GM19240 (cell line): ENCODE results near the gene POU2F2.

ENCODE experiments used
- DNase-seq: peaks from one replicate; pipeline ENCODE4 v3.0.0; 2011; ENCODE audit warnings: low spot score; ENCODE audit not compliant: insufficient read length

The POU2F2 gene

GRCh38 chr19:42125536-42125935 lies 6.7 kb downstream of the POU2F2 start:
- no peak for DNase-seq

- DNase-seq = no peak
These were observed 7.8 kb downstream of the POU2F2 start for GRCh38 chr19:42124386-42124901.

- no peak for DNase-seq
These were observed 8.5 kb downstream of the POU2F2 start for GRCh38 chr19:42123765-42124164.

GRCh38 chr19:42122691-42123607 lies 9.3 kb downstream of the POU2F2 start:
- DNase-seq = no peak

- DNase-seq = peak; percentile 60
These were observed 10.6 kb downstream of the POU2F2 start for GRCh38 chr19:42121656-42122069.

- no peak for DNase-seq
These were observed 11.1 kb downstream of the POU2F2 start for GRCh38 chr19:42121036-42121621.

- no peak for DNase-seq
These were observed 11.8 kb downstream of the POU2F2 start for GRCh38 chr19:42120276-42120980.

- no peak for DNase-seq
These were observed 15.2 kb downstream of the POU2F2 start for GRCh38 chr19:42117076-42117475.

- DNase-seq = no peak
These were observed 15.8 kb downstream of the POU2F2 start for GRCh38 chr19:42116308-42117075.

GRCh38 chr19:42115705-42116104 lies 16.5 kb downstream of the POU2F2 start:
- DNase-seq = no peak

- no peak for DNase-seq
These were observed 17.0 kb downstream of the POU2F2 start for GRCh38 chr19:42115219-42115618.

- DNase-seq = peak; percentile 87
These were observed 17.8 kb downstream of the POU2F2 start for GRCh38 chr19:42114412-42114811.

- no peak for DNase-seq
These were observed 18.5 kb downstream of the POU2F2 start for GRCh38 chr19:42113641-42114348.

- no peak for DNase-seq
These were observed 20.4 kb downstream of the POU2F2 start for GRCh38 chr19:42111811-42112210.

- DNase-seq = no peak
These were observed 20.9 kb downstream of the POU2F2 start for GRCh38 chr19:42111384-42111783.

- DNase-seq = no peak
These were observed 21.6 kb downstream of the POU2F2 start for GRCh38 chr19:42110658-42111057.

GRCh38 chr19:42109896-42110295 lies 22.4 kb downstream of the POU2F2 start:
- DNase-seq = no peak

- peak; percentile 87 for DNase-seq
These were observed 23.5 kb downstream of the POU2F2 start for GRCh38 chr19:42108527-42109389.

GRCh38 chr19:42105368-42105767 lies 26.9 kb downstream of the POU2F2 start:
- no peak for DNase-seq

GRCh38 chr19:42102877-42103276 lies 29.4 kb downstream of the POU2F2 start:
- DNase-seq = no peak
